OCI-LY1 (cell line): ENCODE data around the gene AOAH.

Source experiments
- H2AFZ ChIP-seq: fragments of 200-600 bp; sonication (generic), shearing (Covaris generic); 2 replicates; pipeline ENCODE4 v1.6.0; 2014; ENCODE audit warnings: antibody characterized with exemption, mild to moderate bottlenecking, low read length
- H3F3A ChIP-seq: fragments of 200-600 bp; sonication (generic), shearing (Covaris generic); 2 replicates; pipeline ENCODE4 v1.6.0; 2014; ENCODE audit warnings: mild to moderate bottlenecking, antibody characterized with exemption, low read length, moderate library complexity; ENCODE audit not compliant: insufficient read depth
- H3K27ac ChIP-seq: fragments of 200-600 bp; sonication (generic); 2 replicates; pipeline ENCODE4 v1.5.1; 2014; ENCODE audit warnings: low read length, mixed run types, mild to moderate bottlenecking, low read depth; ENCODE audit not compliant: poor library complexity, severe bottlenecking
- H3K27me3 ChIP-seq: fragments of 200-600 bp; sonication (generic); 2 replicates; pipeline ENCODE4 v1.6.0; 2014; ENCODE audit warnings: antibody characterized with exemption, mild to moderate bottlenecking, low read length, moderate library complexity; ENCODE audit not compliant: insufficient read depth
- H3K36me3 ChIP-seq: fragments of 200-600 bp; sonication (generic); 2 replicates; pipeline ENCODE4 v1.6.1; 2014; ENCODE audit warnings: mild to moderate bottlenecking, antibody characterized with exemption, low read length, moderate library complexity, mixed read lengths; ENCODE audit not compliant: insufficient read depth
- H3K4me1 ChIP-seq: fragments of 200-600 bp; sonication (generic); 2 replicates; pipeline ENCODE4 v1.5.1; 2014; ENCODE audit warnings: mild to moderate bottlenecking, low read length, moderate library complexity; ENCODE audit not compliant: insufficient read depth, severe bottlenecking
- H3K4me2 ChIP-seq: fragments of 200-600 bp; sonication (generic), shearing (Covaris generic); 2 replicates; pipeline ENCODE4 v1.6.1; 2014; ENCODE audit warnings: low read length
- H3K4me3 ChIP-seq: fragments of 200-600 bp; sonication (generic); 2 replicates; pipeline ENCODE4 v1.5.1; 2014; ENCODE audit warnings: low read length, low read depth, mild to moderate bottlenecking, mixed read lengths; ENCODE audit not compliant: poor library complexity, severe bottlenecking
- H3K79me2 ChIP-seq: fragments of 200-600 bp; shearing (Covaris generic); 2 replicates; pipeline ENCODE4 v1.6.1; 2016; ENCODE audit warnings: mixed run types, low read length, mixed read lengths; ENCODE audit not compliant: insufficient read depth
- H3K9ac ChIP-seq: fragments of 200-600 bp; sonication (generic), shearing (Covaris generic); 2 replicates; pipeline ENCODE4 v1.6.1; 2014; ENCODE audit warnings: mild to moderate bottlenecking, low read length, mixed read lengths
- H3K9me2 ChIP-seq: fragments of 200-600 bp; sonication (generic), shearing (Covaris generic); 2 replicates; pipeline ENCODE4 v1.6.1; 2014; ENCODE audit warnings: low read depth, mild to moderate bottlenecking, low read length, mixed read lengths
- H3K9me3 ChIP-seq: fragments of 200-600 bp; shearing (Covaris generic); 2 replicates; pipeline ENCODE4 v1.6.1; 2014; ENCODE audit warnings: low read length, mixed read lengths
- H4K20me1 ChIP-seq: fragments of 200-600 bp; sonication (generic), shearing (Covaris generic); 2 replicates; pipeline ENCODE4 v1.6.0; 2016; ENCODE audit warnings: mild to moderate bottlenecking, low read length; ENCODE audit not compliant: insufficient read depth
- EZH2 ChIP-seq: fragments of 200-600 bp; sonication (generic), shearing (Covaris generic); IDR thresholded peaks from 2 replicates; pipeline ENCODE4 v1.8.0; 2017; ENCODE audit warnings: borderline replicate concordance, mixed run types, mild to moderate bottlenecking, antibody characterized with exemption, low read length, moderate library complexity, mixed read lengths
- TF ChIP-seq, protein P1 (sequence below): fragments of 200-600 bp; sonication (generic), shearing (Covaris generic); IDR thresholded peaks from 2 replicates; pipeline ENCODE4 v1.5.1; 2017; ENCODE audit warnings: mild to moderate bottlenecking, antibody characterized with exemption, low read length, moderate library complexity, mixed read lengths

The AOAH gene

GRCh38 chr7:36739351-36739750, 15.1 kb upstream of the AOAH start:
- Histone ChIP-seq H3K79me2 (no peaks in the 10 kb centered on the region), H3K4me2 (no peak overlapping the region), H3K36me3 (no peaks in the 10 kb centered on the region), H3F3A (no peaks in the 10 kb centered on the region), H3K4me1 (no peaks in the 10 kb centered on the region), H3K9me2 (no peaks in the 10 kb centered on the region), H3K27me3 (no peaks in the 10 kb centered on the region), H4K20me1 (no peaks in the 10 kb centered on the region), H2AFZ (no peak overlapping the region), H3K9ac (no peak overlapping the region), H3K27ac (no peak overlapping the region), H3K4me3 (no peak overlapping the region), H3K9me3 (no peaks in the 10 kb centered on the region)
- TF ChIP-seq, protein P1, sequence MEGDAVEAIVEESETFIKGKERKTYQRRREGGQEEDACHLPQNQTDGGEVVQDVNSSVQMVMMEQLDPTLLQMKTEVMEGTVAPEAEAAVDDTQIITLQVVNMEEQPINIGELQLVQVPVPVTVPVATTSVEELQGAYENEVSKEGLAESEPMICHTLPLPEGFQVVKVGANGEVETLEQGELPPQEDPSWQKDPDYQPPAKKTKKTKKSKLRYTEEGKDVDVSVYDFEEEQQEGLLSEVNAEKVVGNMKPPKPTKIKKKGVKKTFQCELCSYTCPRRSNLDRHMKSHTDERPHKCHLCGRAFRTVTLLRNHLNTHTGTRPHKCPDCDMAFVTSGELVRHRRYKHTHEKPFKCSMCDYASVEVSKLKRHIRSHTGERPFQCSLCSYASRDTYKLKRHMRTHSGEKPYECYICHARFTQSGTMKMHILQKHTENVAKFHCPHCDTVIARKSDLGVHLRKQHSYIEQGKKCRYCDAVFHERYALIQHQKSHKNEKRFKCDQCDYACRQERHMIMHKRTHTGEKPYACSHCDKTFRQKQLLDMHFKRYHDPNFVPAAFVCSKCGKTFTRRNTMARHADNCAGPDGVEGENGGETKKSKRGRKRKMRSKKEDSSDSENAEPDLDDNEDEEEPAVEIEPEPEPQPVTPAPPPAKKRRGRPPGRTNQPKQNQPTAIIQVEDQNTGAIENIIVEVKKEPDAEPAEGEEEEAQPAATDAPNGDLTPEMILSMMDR: no peak
- no peak for TF ChIP-seq EZH2

DNA sequence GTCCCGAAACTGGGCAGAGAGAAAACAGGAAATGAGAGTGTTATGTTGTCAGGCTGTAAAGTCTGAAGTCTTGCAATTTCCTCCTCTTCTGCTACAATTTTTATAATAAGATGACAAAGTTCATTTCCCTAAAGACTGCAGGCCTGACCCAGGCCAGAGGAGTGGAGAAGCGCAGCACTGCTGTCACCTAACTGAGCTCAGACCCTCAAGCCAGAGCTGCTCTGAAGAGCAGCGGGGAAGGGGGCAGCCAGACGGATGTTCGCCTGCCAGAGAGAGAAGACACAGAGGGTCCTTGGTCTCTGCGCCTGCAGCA, 12.6 kb upstream of the AOAH start:
- H3K4me3 ChIP-seq: no peak overlapping the region
- H3K9me2 ChIP-seq: no peaks in the 10 kb centered on the region
- no peaks in the 10 kb centered on the region for H3K36me3 ChIP-seq
- H4K20me1 ChIP-seq: no peaks in the 10 kb centered on the region
- H3K79me2 ChIP-seq: no peaks in the 10 kb centered on the region
- no peak overlapping the region for H3K27ac ChIP-seq
- no peaks in the 10 kb centered on the region for H3K9me3 ChIP-seq
- TF ChIP-seq, protein P1: no peak
- TF ChIP-seq EZH2: no peak
- H3K4me1 ChIP-seq: no peaks in the 10 kb centered on the region
- no peaks in the 10 kb centered on the region for H3F3A ChIP-seq
- H3K4me2 ChIP-seq: no peak overlapping the region
- no peak overlapping the region for H2AFZ ChIP-seq
- no peak overlapping the region for H3K9ac ChIP-seq
- H3K27me3 ChIP-seq: no peaks in the 10 kb centered on the region

DNA sequence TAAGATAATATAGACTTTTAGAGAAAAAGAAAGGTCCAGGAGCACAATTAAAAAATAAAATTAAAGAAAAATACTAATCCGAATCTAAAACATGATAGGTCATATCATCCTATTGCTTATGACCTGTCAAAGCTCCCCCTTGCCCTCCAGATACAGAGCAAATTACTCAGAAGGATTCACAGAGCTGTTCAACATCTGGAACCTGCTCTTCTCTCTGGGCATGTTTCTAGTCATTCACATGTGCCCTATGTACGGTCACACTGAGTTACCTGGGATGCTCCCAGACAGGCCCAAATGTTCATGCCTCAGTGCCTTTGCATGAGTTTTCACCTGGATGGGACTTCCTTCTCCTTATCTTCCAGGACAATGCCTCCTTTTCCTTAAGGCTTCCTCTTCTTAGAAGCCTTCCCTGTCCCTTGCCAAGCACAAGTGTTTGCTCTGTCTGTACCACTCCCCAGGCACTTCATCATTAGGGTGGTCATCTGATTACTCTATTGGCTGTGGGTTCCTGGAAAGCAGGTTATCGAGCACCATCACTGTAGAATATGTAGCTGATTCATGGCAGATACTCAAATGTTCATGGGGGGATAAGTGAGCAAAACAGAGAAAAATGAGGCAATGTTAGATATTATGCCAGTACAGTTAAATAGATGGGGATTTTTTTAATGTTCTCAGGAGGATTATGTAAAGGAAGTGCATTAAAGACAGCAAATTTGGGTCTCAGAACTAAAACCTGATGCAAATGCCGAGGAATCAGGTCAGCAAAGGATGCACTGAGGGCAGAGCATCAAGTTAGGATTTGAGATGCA, 12.0 kb upstream of the AOAH start:
- H3K4me1 ChIP-seq: no peaks in the 10 kb centered on the region
- no peaks in the 10 kb centered on the region for H3K9me3 ChIP-seq
- no peak overlapping the region for H3K4me2 ChIP-seq
- no peak overlapping the region for H3K27ac ChIP-seq
- H3K9me2 ChIP-seq: no peaks in the 10 kb centered on the region
- H3F3A ChIP-seq: no peaks in the 10 kb centered on the region
- no peaks in the 10 kb centered on the region for H3K36me3 ChIP-seq
- H3K9ac ChIP-seq: no peak overlapping the region
- H3K79me2 ChIP-seq: no peaks in the 10 kb centered on the region
- H2AFZ ChIP-seq: no peak overlapping the region
- no peaks in the 10 kb centered on the region for H4K20me1 ChIP-seq
- H3K27me3 ChIP-seq: no peaks in the 10 kb centered on the region
- TF ChIP-seq, protein P1: no peak
- no peak for TF ChIP-seq EZH2
- no peak overlapping the region for H3K4me3 ChIP-seq
